HepG2 (cell line): ENCODE results near the gene MEGF6. TPM values are rescaled to one million over a fixed set of nuclear protein-coding genes. Genes with fewer than 3 reads are reported as not detected.
A peak's percentile ranks its signal among the peaks of the same experiment; 100 is the strongest.

Experiments
- ERF ChIP-seq: IDR thresholded peaks from 2 replicates; pipeline ENCODE4 v1.6.1; 2018; ENCODE audit warnings: missing biosample characterization, missing genetic modification reagents
- GMEB1 ChIP-seq: sonication (generic); formaldehyde crosslinking; IDR thresholded peaks from 2 replicates; pipeline ENCODE4 v1.5.1; 2020; ENCODE audit warnings: missing genetic modification reagents, mild to moderate bottlenecking, borderline replicate concordance
- HNF4G ChIP-seq, 2 experiments: sonication (generic) in 1 of 2; formaldehyde crosslinking in 1 of 2; IDR thresholded peaks; 2 replicates each; pipeline versions ENCODE4 v1.4.0 to v1.6.1; 2011 to 2020; ENCODE audit warnings: borderline replicate concordance in 2 of 2, low read depth in 2 of 2, mild to moderate bottlenecking in 2 of 2, low read length in 1 of 2, missing genetic modification reagents in 1 of 2, moderate library complexity in 1 of 2
- KLF6 ChIP-seq: IDR thresholded peaks from 2 replicates; pipeline ENCODE4 v1.8.0; 2016; ENCODE audit warnings: missing biosample characterization, missing genetic modification reagents
- ONECUT2 ChIP-seq: sonication (generic); formaldehyde crosslinking; IDR thresholded peaks from 2 replicates; pipeline ENCODE4 v1.4.0; 2020; ENCODE audit warnings: missing genetic modification reagents
- RFXAP ChIP-seq: sonication (generic); formaldehyde crosslinking; IDR thresholded peaks from 2 replicates; pipeline ENCODE4 v1.4.0; 2020; ENCODE audit warnings: missing genetic modification reagents, borderline replicate concordance
- RXRB ChIP-seq: IDR thresholded peaks from 2 replicates; pipeline ENCODE4 v1.6.1; 2016; ENCODE audit warnings: borderline replicate concordance, missing genetic modification reagents, missing compliant biosample characterization
- SMAD3 ChIP-seq: sonication (generic); formaldehyde crosslinking; IDR thresholded peaks from 2 replicates; pipeline ENCODE4 v1.4.0; 2020; ENCODE audit warnings: missing genetic modification reagents
- ZNF574 ChIP-seq: sonication (generic); formaldehyde crosslinking; IDR thresholded peaks from 2 replicates; pipeline ENCODE4 v1.4.0; 2020; ENCODE audit warnings: missing genetic modification reagents
- ZNF710 ChIP-seq: sonication (generic); formaldehyde crosslinking; IDR thresholded peaks from 2 replicates; pipeline ENCODE4 v1.5.0; 2020; ENCODE audit warnings: mild to moderate bottlenecking, missing genetic modification reagents, borderline replicate concordance
- polyA plus RNA-seq, 8 experiments: library from polyadenylated mRNA; depleted of rRNA in 3 of 8; stranded (reverse) in 7 of 8; unstranded in 1 of 8; fragments of >200 nt; fragmentation: Illumina TruSeq in 4 of 8; extraction: Trizol in 4 of 8; gene quantifications; 2 replicates each; pipeline versions ENCODE4 v1.2.1 to v1.2.3, GENCODE V29; 2011 to 2016; ENCODE audit warnings: low read depth in 4 of 8, missing spikeins in 1 of 8, mixed read lengths in 1 of 8; ENCODE audit not compliant: insufficient read depth in 1 of 8
- total RNA-seq, 5 experiments: library from RNA; depleted of rRNA; stranded (reverse); fragments of >200 nt; fragmentation: Illumina TruSeq; extraction: Trizol; gene quantifications; 2 replicates each; pipeline ENCODE4 v1.2.3, GENCODE V29; 2016; ENCODE audit warnings: low read depth in 1 of 5
- TF ChIP-seq, protein P1 (sequence below): sonication (generic); formaldehyde crosslinking; IDR thresholded peaks from 2 replicates; pipeline ENCODE4 v1.4.0; 2020; ENCODE audit warnings: low read depth, missing genetic modification reagents

The MEGF6 gene
- total and polyA plus RNA-seq, 2 of the 13 experiments (the other 11 are each of a cell fraction or from before 2014, with no cell fraction given) = 1.9 TPM

DNA sequence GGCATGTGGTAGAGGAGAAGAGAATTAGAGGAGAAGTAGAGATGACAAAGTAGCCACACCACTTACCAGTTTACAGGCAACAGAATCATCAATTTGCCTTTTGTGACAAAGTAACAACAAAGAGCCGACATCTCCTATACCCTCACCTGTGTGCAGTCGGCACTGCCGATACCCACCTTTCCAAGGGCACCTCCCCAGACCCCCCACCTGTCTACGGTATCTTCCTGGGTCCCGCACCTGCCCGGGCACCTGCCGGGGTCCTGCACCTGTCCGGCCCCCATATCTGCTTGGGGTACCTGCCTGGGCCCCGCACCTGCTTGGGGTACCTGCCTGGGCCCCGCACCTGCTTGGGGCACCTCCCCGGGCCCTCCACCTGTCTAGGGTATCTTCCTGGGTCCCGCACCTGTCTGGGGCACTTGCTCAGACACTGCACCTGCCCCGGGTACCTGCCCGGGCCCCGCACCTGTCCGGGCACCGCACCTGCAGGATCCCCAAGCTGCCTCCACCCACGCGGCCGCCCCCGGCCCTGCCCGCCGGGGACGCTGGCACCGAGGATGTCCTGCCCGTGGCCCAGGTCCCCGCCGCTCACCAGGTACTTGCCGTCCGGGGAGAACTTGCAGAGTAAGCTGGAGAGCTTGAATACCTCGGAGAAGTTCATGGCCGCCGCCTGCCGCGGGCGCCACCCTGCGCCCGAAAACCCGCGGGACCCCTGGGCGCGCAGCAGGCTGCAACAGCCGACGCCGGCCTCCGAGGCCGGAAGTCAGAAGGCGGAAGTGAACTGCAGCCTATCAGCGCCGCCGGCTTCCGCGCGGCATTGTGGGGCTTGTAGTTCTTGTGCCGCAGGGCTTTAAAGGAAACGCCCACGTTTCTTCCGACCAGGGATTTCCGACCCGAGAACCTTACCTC is 38.3 kb upstream of the MEGF6 start, which contains the start of gene WRAP73 (continued):
- TF ChIP-seq, protein P1, sequence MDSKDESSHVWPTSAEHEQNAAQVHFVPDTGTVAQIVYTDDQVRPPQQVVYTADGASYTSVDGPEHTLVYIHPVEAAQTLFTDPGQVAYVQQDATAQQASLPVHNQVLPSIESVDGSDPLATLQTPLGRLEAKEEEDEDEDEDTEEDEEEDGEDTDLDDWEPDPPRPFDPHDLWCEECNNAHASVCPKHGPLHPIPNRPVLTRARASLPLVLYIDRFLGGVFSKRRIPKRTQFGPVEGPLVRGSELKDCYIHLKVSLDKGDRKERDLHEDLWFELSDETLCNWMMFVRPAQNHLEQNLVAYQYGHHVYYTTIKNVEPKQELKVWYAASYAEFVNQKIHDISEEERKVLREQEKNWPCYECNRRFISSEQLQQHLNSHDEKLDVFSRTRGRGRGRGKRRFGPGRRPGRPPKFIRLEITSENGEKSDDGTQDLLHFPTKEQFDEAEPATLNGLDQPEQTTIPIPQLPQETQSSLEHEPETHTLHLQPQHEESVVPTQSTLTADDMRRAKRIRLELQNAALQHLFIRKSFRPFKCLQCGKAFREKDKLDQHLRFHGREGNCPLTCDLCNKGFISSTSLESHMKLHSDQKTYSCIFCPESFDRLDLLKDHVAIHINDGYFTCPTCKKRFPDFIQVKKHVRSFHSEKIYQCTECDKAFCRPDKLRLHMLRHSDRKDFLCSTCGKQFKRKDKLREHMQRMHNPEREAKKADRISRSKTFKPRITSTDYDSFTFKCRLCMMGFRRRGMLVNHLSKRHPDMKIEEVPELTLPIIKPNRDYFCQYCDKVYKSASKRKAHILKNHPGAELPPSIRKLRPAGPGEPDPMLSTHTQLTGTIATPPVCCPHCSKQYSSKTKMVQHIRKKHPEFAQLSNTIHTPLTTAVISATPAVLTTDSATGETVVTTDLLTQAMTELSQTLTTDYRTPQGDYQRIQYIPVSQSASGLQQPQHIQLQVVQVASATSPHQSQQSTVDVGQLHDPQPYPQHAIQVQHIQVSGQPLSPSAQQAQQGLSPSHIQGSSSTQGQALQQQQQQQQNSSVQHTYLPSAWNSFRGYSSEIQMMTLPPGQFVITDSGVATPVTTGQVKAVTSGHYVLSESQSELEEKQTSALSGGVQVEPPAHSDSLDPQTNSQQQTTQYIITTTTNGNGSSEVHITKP = no peak
- TF ChIP-seq GMEB1 (CRISPR knock-in tag) (0 out of 2 replicates have a peak, but pooled peaks have one; percentile 67), RXRB (CRISPR knock-in tag) (no peak), ONECUT2 (CRISPR knock-in tag) (no peak), RFXAP (CRISPR knock-in tag) (no peak), SMAD3 (CRISPR knock-in tag) (no peak), ERF (CRISPR knock-in tag) (0 out of 2 replicates have a peak, but pooled peaks have one; percentile 43), ZNF710 (CRISPR knock-in tag) (no peak), ZNF574 (CRISPR knock-in tag) (peak; percentile 80), KLF6 (CRISPR knock-in tag) (no peak), HNF4G (IDR thresholded peaks at IDR 0.05; ENCODE audit: borderline replicate concordance, low read depth, low read length) (no peak), HNF4G (CRISPR knock-in tag; IDR thresholded peaks at IDR 0.05; ENCODE audit: borderline replicate concordance, low read depth) (no peak)
